ENCODE results near the gene ABCC3.

Gene ABCC3

DNA sequence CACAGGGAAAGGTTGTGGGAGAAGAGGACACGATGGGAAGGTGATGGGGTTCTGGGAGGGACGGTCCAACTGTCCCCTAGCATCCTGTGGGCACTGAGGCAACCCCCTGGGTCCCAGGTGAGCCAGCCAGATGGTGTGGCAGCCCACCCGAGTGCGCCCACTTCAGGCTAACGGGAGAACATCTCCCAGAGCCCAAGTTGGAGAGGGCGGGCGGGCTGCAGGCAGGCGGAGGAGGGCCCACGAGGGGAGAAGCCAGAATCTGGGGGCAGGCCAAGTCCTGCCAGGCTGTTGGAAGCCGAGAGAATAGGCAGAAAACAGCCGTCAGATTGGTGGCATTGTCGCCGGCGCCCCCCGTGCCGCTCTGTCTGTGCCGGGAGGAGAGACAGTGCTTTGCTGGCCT is 13.8 kb upstream of the ABCC3 start:
- H3K27ac ChIP-seq (ENCODE audit: low read depth, low read length), result no peak overlapping the region
- peaks cover 25% of the 10 kb centered on the region for H3K27me3 ChIP-seq (ENCODE audit: control insufficient read depth, low read length)
- no peaks in the 10 kb centered on the region for H3K36me3 ChIP-seq (ENCODE audit: control insufficient read depth, low read length)
- no peaks in the 10 kb centered on the region for H4K20me1 ChIP-seq (ENCODE audit: control insufficient read depth, insufficient read depth, low read depth, low read length)
- H3K4me1 ChIP-seq (ENCODE audit: control insufficient read depth, low read length), result no peaks in the 10 kb centered on the region
- no peak overlapping the region for H3K4me3 ChIP-seq (ENCODE audit: low read length)
- TF ChIP-seq, protein P1, sequence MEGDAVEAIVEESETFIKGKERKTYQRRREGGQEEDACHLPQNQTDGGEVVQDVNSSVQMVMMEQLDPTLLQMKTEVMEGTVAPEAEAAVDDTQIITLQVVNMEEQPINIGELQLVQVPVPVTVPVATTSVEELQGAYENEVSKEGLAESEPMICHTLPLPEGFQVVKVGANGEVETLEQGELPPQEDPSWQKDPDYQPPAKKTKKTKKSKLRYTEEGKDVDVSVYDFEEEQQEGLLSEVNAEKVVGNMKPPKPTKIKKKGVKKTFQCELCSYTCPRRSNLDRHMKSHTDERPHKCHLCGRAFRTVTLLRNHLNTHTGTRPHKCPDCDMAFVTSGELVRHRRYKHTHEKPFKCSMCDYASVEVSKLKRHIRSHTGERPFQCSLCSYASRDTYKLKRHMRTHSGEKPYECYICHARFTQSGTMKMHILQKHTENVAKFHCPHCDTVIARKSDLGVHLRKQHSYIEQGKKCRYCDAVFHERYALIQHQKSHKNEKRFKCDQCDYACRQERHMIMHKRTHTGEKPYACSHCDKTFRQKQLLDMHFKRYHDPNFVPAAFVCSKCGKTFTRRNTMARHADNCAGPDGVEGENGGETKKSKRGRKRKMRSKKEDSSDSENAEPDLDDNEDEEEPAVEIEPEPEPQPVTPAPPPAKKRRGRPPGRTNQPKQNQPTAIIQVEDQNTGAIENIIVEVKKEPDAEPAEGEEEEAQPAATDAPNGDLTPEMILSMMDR (IDR thresholded peaks at IDR 0.05; ENCODE audit: low read depth, low read length, poor library complexity, severe bottlenecking), result peak; percentile 42
- no peak for TF ChIP-seq EZH2phosphoT487 (IDR thresholded peaks at IDR 0.05; ENCODE audit: borderline replicate concordance, low read length)
- H3K9me2 ChIP-seq (replicated peaks; ENCODE audit: control insufficient read depth, low read length), result no peaks in the 10 kb centered on the region
- no peak overlapping the region for H3K4me2 ChIP-seq (ENCODE audit: low read length)
- no peaks in the 10 kb centered on the region for H3K9me3 ChIP-seq (ENCODE audit: control insufficient read depth, insufficient read depth, low read length)
- H3K79me2 ChIP-seq (ENCODE audit: control insufficient read depth, low read length), result no peaks in the 10 kb centered on the region
- no peaks in the 10 kb centered on the region for H3F3A ChIP-seq (ENCODE audit: control insufficient read depth, insufficient read depth)

DNA sequence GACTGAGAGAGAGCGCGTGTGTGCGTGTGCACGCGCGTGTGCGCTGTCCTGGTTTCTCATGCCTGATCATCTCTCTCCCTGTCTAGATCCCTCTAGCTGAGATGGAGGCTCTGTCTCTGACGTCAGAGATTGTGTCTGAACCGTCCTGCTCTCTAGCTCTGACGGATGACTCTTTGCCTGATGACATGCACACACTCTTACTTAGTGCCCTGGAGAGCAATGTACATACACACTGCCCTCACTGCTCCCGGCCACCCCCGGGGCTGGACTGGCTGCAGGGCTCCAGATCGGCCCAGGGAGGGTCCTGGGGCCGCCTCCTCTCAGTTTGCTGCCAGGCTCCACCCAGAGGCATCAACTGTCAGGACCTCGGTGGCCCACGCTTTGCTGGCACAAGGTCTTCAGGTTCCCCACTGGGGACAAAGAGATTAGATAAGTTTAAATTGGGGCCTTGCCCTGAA is 13.1 kb upstream of the ABCC3 start:
- TF ChIP-seq, protein P1 (IDR thresholded peaks at IDR 0.05; ENCODE audit: low read depth, low read length, poor library complexity, severe bottlenecking), result no peak
- no peak for TF ChIP-seq EZH2phosphoT487 (IDR thresholded peaks at IDR 0.05; ENCODE audit: borderline replicate concordance, low read length)
- H3K9me3 ChIP-seq (ENCODE audit: control insufficient read depth, insufficient read depth, low read length), result no peaks in the 10 kb centered on the region
- H3K27ac ChIP-seq (ENCODE audit: low read depth, low read length), result no peak overlapping the region
- H3K36me3 ChIP-seq (ENCODE audit: control insufficient read depth, low read length), result no peaks in the 10 kb centered on the region
- no peak overlapping the region for H3K4me3 ChIP-seq (ENCODE audit: low read length)
- H4K20me1 ChIP-seq (ENCODE audit: control insufficient read depth, insufficient read depth, low read depth, low read length), result no peaks in the 10 kb centered on the region
- no peaks in the 10 kb centered on the region for H3F3A ChIP-seq (ENCODE audit: control insufficient read depth, insufficient read depth)
- H3K4me1 ChIP-seq (ENCODE audit: control insufficient read depth, low read length), result no peaks in the 10 kb centered on the region
- no peaks in the 10 kb centered on the region for H3K79me2 ChIP-seq (ENCODE audit: control insufficient read depth, low read length)
- no peak overlapping the region for H3K4me2 ChIP-seq (ENCODE audit: low read length)
- peaks cover 25% of the 10 kb centered on the region for H3K27me3 ChIP-seq (ENCODE audit: control insufficient read depth, low read length)
- H3K9me2 ChIP-seq (replicated peaks; ENCODE audit: control insufficient read depth, low read length), result no peaks in the 10 kb centered on the region

DNA sequence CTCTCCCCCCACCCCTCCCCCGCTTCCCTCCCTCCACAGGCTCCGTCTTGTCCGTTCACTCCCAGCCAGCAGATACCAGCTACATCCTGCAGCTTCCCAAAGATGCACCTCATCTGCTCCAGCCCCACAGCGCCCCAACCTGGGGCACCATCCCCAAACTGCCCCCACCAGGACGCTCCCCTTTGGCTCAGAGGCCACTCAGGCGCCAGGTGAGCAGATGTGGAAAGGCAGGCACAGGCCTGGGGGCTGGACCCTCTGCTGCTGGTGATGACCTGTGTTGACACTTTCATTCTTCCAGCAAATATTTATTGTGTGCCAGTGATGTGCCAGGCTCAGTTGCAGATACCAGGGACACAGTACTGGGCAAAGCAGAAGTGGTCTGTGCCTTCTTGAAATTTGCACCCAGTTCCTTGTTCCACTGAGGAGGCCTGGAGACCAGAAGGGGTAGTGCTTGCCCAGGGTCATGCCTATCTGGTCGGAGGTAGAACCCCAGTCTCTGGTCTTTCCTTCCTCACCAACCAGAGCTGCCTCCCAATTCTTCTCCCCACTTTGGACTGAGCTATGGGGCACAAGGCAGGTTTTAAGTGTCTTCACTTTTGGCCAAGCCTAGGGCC is 10.3 kb upstream of the ABCC3 start:
- H3K27ac ChIP-seq (ENCODE audit: low read depth, low read length), result no peak overlapping the region
- no peaks in the 10 kb centered on the region for H3K9me3 ChIP-seq (ENCODE audit: control insufficient read depth, insufficient read depth, low read length)
- no peaks in the 10 kb centered on the region for H4K20me1 ChIP-seq (ENCODE audit: control insufficient read depth, insufficient read depth, low read depth, low read length)
- no peaks in the 10 kb centered on the region for H3K9me2 ChIP-seq (replicated peaks; ENCODE audit: control insufficient read depth, low read length)
- peaks cover 40% of the 10 kb centered on the region for H3K27me3 ChIP-seq (ENCODE audit: control insufficient read depth, low read length)
- no peak overlapping the region for H3K4me3 ChIP-seq (ENCODE audit: low read length)
- no peak overlapping the region for H3K4me2 ChIP-seq (ENCODE audit: low read length)
- no peaks in the 10 kb centered on the region for H3K36me3 ChIP-seq (ENCODE audit: control insufficient read depth, low read length)
- H3K4me1 ChIP-seq (ENCODE audit: control insufficient read depth, low read length), result peaks cover 3% of the 10 kb centered on the region; the same call in 1 of the 2 replicates
- no peaks in the 10 kb centered on the region for H3K79me2 ChIP-seq (ENCODE audit: control insufficient read depth, low read length)
- no peak for TF ChIP-seq EZH2phosphoT487 (IDR thresholded peaks at IDR 0.05; ENCODE audit: borderline replicate concordance, low read length)
- TF ChIP-seq, protein P1 (IDR thresholded peaks at IDR 0.05; ENCODE audit: low read depth, low read length, poor library complexity, severe bottlenecking), result no peak
- H3F3A ChIP-seq (ENCODE audit: control insufficient read depth, insufficient read depth), result no peaks in the 10 kb centered on the region

Data from DOHH2 (cell line).